GM23338 (cell line): ENCODE measurements around the gene TRAF3IP1. TPM values are rescaled to one million over a fixed set of nuclear protein-coding genes. Genes with fewer than 3 reads are reported as not detected.
A peak's percentile ranks its signal among the peaks of the same experiment; 100 is the strongest.

Experiments
- ATAC-seq: fragments of 200-7000 bp; cut with Tn5 transposase; 3 replicates; pipeline ENCODE4 v1.9.1; 2020
- DNase-seq: peaks from one replicate; pipeline ENCODE4 v3.0.0-alpha.2; 2015; ENCODE audit warnings: low spot score
- H2AFZ ChIP-seq: fragments of 200-600 bp; sonication (generic); 2 replicates; pipeline ENCODE4 v1.8.0; 2016; ENCODE audit warnings: antibody characterized with exemption, mild to moderate bottlenecking, moderate library complexity
- H3F3A ChIP-seq: fragments of 200-600 bp; sonication (generic); replicated peaks from 2 replicates; pipeline ENCODE4 v1.8.0; 2017; ENCODE audit warnings: antibody characterized with exemption, mixed run types, low read depth
- H3K27ac ChIP-seq: fragments of 200-600 bp; sonication (generic); 2 replicates; pipeline ENCODE4 v1.6.1; 2016; ENCODE audit warnings: low read depth
- H3K27me3 ChIP-seq: fragments of 200-600 bp; sonication (generic); 2 replicates; pipeline ENCODE4 v1.8.0; 2016; ENCODE audit warnings: mild to moderate bottlenecking, mixed run types, moderate library complexity; ENCODE audit not compliant: insufficient read depth
- H3K36me3 ChIP-seq: fragments of 200-600 bp; sonication (generic); 2 replicates; pipeline ENCODE4 v1.8.0; 2016; ENCODE audit warnings: mild to moderate bottlenecking; ENCODE audit not compliant: insufficient read depth
- H3K4me1 ChIP-seq: fragments of 200-600 bp; sonication (generic); 2 replicates; pipeline ENCODE4 v1.8.0; 2016; ENCODE audit warnings: mild to moderate bottlenecking, moderate library complexity; ENCODE audit not compliant: insufficient read depth
- H3K4me2 ChIP-seq: fragments of 200-600 bp; sonication (generic); 2 replicates; pipeline ENCODE4 v1.7.1; 2017; ENCODE audit warnings: mixed run types
- H3K4me3 ChIP-seq: fragments of 200-600 bp; sonication (generic); 2 replicates; pipeline ENCODE4 v1.6.1; 2016; ENCODE audit warnings: mixed run types
- H3K79me2 ChIP-seq: fragments of 200-600 bp; sonication (generic); replicated peaks from 2 replicates; pipeline ENCODE4 v1.8.0; 2017; ENCODE audit warnings: mild to moderate bottlenecking; ENCODE audit not compliant: insufficient read depth
- H3K9me2 ChIP-seq: fragments of 200-600 bp; sonication (generic); 2 replicates; pipeline ENCODE4 v1.8.0; 2017; ENCODE audit not compliant: insufficient read depth
- H4K20me1 ChIP-seq: fragments of 200-600 bp; sonication (generic); replicated peaks from 2 replicates; pipeline ENCODE4 v1.8.0; 2017; ENCODE audit warnings: mild to moderate bottlenecking; ENCODE audit not compliant: insufficient read depth
- H3K27ac Mint-ChIP-seq: 2 replicates; pipeline ENCODE4 v1.8.0; 2020; ENCODE audit warnings: inconsistent platforms, mild to moderate bottlenecking, moderate library complexity, mixed read lengths
- H3K27me3 Mint-ChIP-seq: 3 replicates; pipeline ENCODE4 v1.8.0; 2022; ENCODE audit warnings: low read depth, mild to moderate bottlenecking, moderate library complexity, mixed read lengths, inconsistent platforms; ENCODE audit not compliant: insufficient read depth, poor library complexity
- H3K36me3 Mint-ChIP-seq: 3 replicates; pipeline ENCODE4 v1.8.0; 2021; ENCODE audit warnings: low read depth, mild to moderate bottlenecking, inconsistent platforms, moderate library complexity, mixed read lengths
- H3K4me1 Mint-ChIP-seq: 3 replicates; pipeline ENCODE4 v1.8.0; 2020; ENCODE audit warnings: mild to moderate bottlenecking, inconsistent platforms, mixed read lengths
- H3K4me3 Mint-ChIP-seq: 3 replicates; pipeline ENCODE4 v1.8.0; 2021; ENCODE audit warnings: moderate library complexity, mild to moderate bottlenecking, inconsistent platforms, mixed read lengths
- H3K9me3 Mint-ChIP-seq: 3 replicates; pipeline ENCODE4 v1.8.0; 2020; ENCODE audit warnings: moderate library complexity, mild to moderate bottlenecking, inconsistent platforms, mixed read lengths
- CTCF ChIP-seq, 2 experiments: fragments of 200-600 bp in 1 of 2; sonication (generic) in 1 of 2; conservative IDR thresholded peaks; 2 replicates each; pipeline versions ENCODE4 v1.5.1 to v1.6.1; 2016 to 2017; ENCODE audit warnings: antibody characterized with exemption in 2 of 2, low read depth in 2 of 2, mild to moderate bottlenecking in 2 of 2, moderate library complexity in 1 of 2
- EZH2 ChIP-seq: fragments of 200-600 bp; sonication (generic); IDR thresholded peaks from one replicate; pipeline ENCODE4 v1.8.0; 2017; ENCODE audit warnings: antibody characterized with exemption, mild to moderate bottlenecking, low read depth; ENCODE audit not compliant: unreplicated experiment
- EZH2phosphoT487 ChIP-seq: fragments of 200-600 bp; sonication (generic); IDR thresholded peaks from one replicate; pipeline ENCODE4 v1.8.1; 2018; ENCODE audit warnings: antibody characterized with exemption; ENCODE audit not compliant: unreplicated experiment
- POLR2AphosphoS5 ChIP-seq: IDR thresholded peaks from 2 replicates; pipeline ENCODE4 v1.6.1; 2016; ENCODE audit warnings: antibody characterized with exemption, low read depth
- REST ChIP-seq: IDR thresholded peaks from one replicate; pipeline ENCODE4 v1.6.1; 2018; ENCODE audit warnings: antibody characterized with exemption; ENCODE audit not compliant: unreplicated experiment
- STAT1 ChIP-seq: IDR thresholded peaks from one replicate; pipeline ENCODE4 v1.6.1; 2016; ENCODE audit warnings: antibody characterized with exemption; ENCODE audit not compliant: unreplicated experiment
- ZNF331 ChIP-seq: fragments of 250-450 bp; sonication (Bioruptor Pico); IDR thresholded peaks from 2 replicates; pipeline ENCODE4 v1.5.0; 2020; ENCODE audit warnings: low read depth, mild to moderate bottlenecking, moderate library complexity
- polyA plus RNA-seq: library from polyadenylated mRNA; unstranded; fragments of >200 nt; fragmentation: Nextera tagmentation; extraction: Ambion mirVana; gene quantifications from 2 replicates; pipeline ENCODE4 v1.2.1, GENCODE V29; 2016
- total RNA-seq: library from RNA; depleted of rRNA; stranded (reverse); fragments of >200 nt; shearing (Covaris generic); gene quantifications from 2 replicates; pipeline ENCODE4 v1.2.3, GENCODE V29; 2014
- TF ChIP-seq, protein P1 (sequence below): IDR thresholded peaks from 2 replicates; pipeline ENCODE4 v1.6.1; 2016; ENCODE audit warnings: antibody characterized with exemption

Gene TRAF3IP1
- total and polyA plus RNA-seq, 2 experiments from 2014 or later, result 12.5 to 20.7 TPM

DNA sequence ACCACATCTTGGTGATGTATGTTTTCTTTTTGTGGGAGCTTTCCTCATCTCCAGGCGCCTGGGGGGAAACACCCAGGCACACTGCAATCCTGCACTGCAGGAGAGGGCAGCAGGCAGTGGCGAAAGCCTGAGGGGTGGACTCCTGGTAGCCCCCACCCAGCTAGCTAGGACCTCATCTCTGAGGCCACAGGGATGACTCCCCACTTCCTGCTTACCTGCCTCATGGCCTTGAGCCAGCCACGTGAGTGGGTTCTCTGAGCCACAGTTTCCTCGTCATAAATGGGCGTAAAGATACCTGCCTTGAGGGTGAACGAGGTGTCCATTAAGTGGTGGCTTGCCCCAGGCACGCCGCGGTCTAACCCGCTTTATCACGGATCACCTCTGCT lies 19.1 kb downstream of the TRAF3IP1 start:
- H3K27me3 Mint-ChIP-seq, result peaks cover 2% of the 10 kb centered on the region
- no peak overlapping the region for H3K4me2 ChIP-seq
- no peak overlapping the region for H2AFZ ChIP-seq
- DNase-seq, result no peak
- no peaks in the 10 kb centered on the region for H3F3A ChIP-seq
- H3K4me1 ChIP-seq, result no peaks in the 10 kb centered on the region
- no peaks in the 10 kb centered on the region for H3K36me3 ChIP-seq
- ATAC-seq, result no peak
- no peak overlapping the region for H3K4me3 Mint-ChIP-seq
- H4K20me1 ChIP-seq, result peaks cover 5% of the 10 kb centered on the region; the same call in 1 of the 2 replicates
- H3K27me3 ChIP-seq, result no peaks in the 10 kb centered on the region
- H3K27ac Mint-ChIP-seq, result no peak overlapping the region
- no peaks in the 10 kb centered on the region for H3K36me3 Mint-ChIP-seq
- H3K27ac ChIP-seq, result no peak overlapping the region
- no peaks in the 10 kb centered on the region for H3K9me3 Mint-ChIP-seq
- H3K79me2 ChIP-seq, result 0 out of 2 replicates have a peak, but pooled peaks cover 7% of the 10 kb centered on the region
- no peaks in the 10 kb centered on the region; the same call in 2 of the 3 replicates for H3K4me1 Mint-ChIP-seq
- TF ChIP-seq POLR2AphosphoS5, result no peak
- TF ChIP-seq REST, result no peak
- TF ChIP-seq, protein P1, sequence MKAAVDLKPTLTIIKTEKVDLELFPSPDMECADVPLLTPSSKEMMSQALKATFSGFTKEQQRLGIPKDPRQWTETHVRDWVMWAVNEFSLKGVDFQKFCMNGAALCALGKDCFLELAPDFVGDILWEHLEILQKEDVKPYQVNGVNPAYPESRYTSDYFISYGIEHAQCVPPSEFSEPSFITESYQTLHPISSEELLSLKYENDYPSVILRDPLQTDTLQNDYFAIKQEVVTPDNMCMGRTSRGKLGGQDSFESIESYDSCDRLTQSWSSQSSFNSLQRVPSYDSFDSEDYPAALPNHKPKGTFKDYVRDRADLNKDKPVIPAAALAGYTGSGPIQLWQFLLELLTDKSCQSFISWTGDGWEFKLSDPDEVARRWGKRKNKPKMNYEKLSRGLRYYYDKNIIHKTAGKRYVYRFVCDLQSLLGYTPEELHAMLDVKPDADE, result no peak
- no peak for TF ChIP-seq EZH2
- no peak for TF ChIP-seq CTCF (conservative IDR thresholded peaks at IDR 0.05; ENCODE audit: low read depth in 2 of 2)
- no peak for TF ChIP-seq ZNF331
- TF ChIP-seq STAT1, result no peak
- no peaks in the 10 kb centered on the region for H3K9me2 ChIP-seq
- no peak overlapping the region for H3K4me3 ChIP-seq

DNA sequence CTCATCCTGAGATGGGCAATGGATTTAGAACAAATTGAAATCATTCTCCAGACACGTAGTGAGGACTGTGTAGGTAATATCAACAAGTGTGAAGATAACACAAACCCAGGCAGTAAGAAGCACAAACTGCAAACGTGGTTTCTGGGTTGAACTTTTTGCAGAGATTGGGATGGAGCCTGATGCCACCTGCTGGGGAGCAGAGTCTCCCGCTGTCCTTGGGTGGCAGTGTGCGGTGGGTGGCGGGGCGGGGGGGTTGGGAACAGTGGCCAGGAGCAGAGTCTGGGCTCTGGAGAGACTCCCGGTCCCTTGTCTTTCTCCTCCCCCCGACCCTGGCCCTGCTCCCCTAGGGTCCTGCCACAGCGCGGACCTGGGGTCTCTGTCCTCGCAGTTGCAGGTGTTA lies 19.5 kb downstream of the TRAF3IP1 start:
- Histone ChIP-seq H3K4me1 (no peaks in the 10 kb centered on the region), H3K36me3 (no peaks in the 10 kb centered on the region), H3K79me2 (0 out of 2 replicates have a peak, but pooled peaks cover 7% of the 10 kb centered on the region), H3K27ac (no peak overlapping the region), H3F3A (no peaks in the 10 kb centered on the region), H3K4me2 (no peak overlapping the region), H3K9me2 (no peaks in the 10 kb centered on the region), H2AFZ (no peak overlapping the region), H3K27me3 (no peaks in the 10 kb centered on the region), H3K4me3 (no peak overlapping the region), H4K20me1 (peaks cover 5% of the 10 kb centered on the region; the same call in 1 of the 2 replicates)
- H3K4me3 Mint-ChIP-seq, result no peak overlapping the region
- H3K9me3 Mint-ChIP-seq, result no peaks in the 10 kb centered on the region
- H3K4me1 Mint-ChIP-seq, result no peaks in the 10 kb centered on the region; the same call in 2 of the 3 replicates
- DNase-seq (no peak), ATAC-seq (no peak)
- H3K36me3 Mint-ChIP-seq, result no peaks in the 10 kb centered on the region
- no peak overlapping the region for H3K27ac Mint-ChIP-seq
- peak in 1 of 2 experiments; percentile 24; a peak in 2 of 4 replicates for TF ChIP-seq CTCF (conservative IDR thresholded peaks at IDR 0.05; ENCODE audit: low read depth in 2 of 2)
- TF ChIP-seq EZH2phosphoT487, result no peak
- peaks cover 2% of the 10 kb centered on the region for H3K27me3 Mint-ChIP-seq
